Endothelial cell of umbilical vein (primary cell): ENCODE data around the gene DIP2A. TPM values are rescaled to one million over a fixed set of nuclear protein-coding genes. Genes with fewer than 3 reads are reported as not detected.

Experiments
- BruUV-seq: library from RNA; stranded (reverse); fragments of 400-500 nt; replicated peaks from 2 replicates; lab custom pipeline; 2021; lab: Mats Ljungman, UMichigan
- CTCF ChIA-PET: fragments of 300-600, 350-600 bp; sonication (Branson Sonifier 250); formaldehyde crosslinking; loops from one replicate; lab custom pipeline; 2021; ENCODE audit warnings: antibody characterized with exemption, inconsistent platforms; lab: Charles Lee
- POLR2A ChIA-PET: fragments of 300-600, 350-600 bp; sonication (Branson Sonifier 250); formaldehyde crosslinking; loops from one replicate; lab custom pipeline; 2021; ENCODE audit warnings: antibody characterized with exemption, inconsistent platforms; lab: Charles Lee
- DNase-seq: peaks from one replicate; pipeline ENCODE4 v3.0.0-alpha.2; 2011; ENCODE audit warnings: low read depth, low spot score
- FAIRE-seq: peaks from 2 replicates; lab custom pipeline; 2011; peaks lifted over from hg19 to GRCh38; lab: Jason Lieb, UNC
- H2AFZ ChIP-seq: 2 replicates; pipeline ENCODE4 v1.6.0; 2012; ENCODE audit warnings: low read depth, low read length, control low read depth, inconsistent platforms
- H3K27ac ChIP-seq: 2 replicates; pipeline ENCODE4 v1.5.1; 2011; ENCODE audit warnings: low read depth, mild to moderate bottlenecking, control low read depth, low read length, moderate library complexity; ENCODE audit not compliant: insufficient read depth
- H3K27me3 ChIP-seq, 2 experiments: 2 replicates each; pipeline versions ENCODE4 v1.6.0 to v1.6.1; 2011; ENCODE audit warnings: low read length in 2 of 2, mixed read lengths in 1 of 2; ENCODE audit not compliant: control insufficient read depth in 2 of 2, insufficient read depth in 2 of 2
- H3K36me3 ChIP-seq, 2 experiments: 2 replicates in 1 of 2; 3 replicates in 1 of 2; pipeline ENCODE4 v1.5.1; 2011; ENCODE audit warnings: low read length in 2 of 2, mild to moderate bottlenecking in 1 of 2, moderate library complexity in 1 of 2; ENCODE audit not compliant: control insufficient read depth in 2 of 2, insufficient read depth in 2 of 2; ENCODE audit errors: extremely low read depth in 1 of 2
- H3K4me1 ChIP-seq: 3 replicates; pipeline ENCODE4 v1.5.1; 2011; ENCODE audit warnings: mild to moderate bottlenecking, low read length; ENCODE audit not compliant: control insufficient read depth, insufficient read depth; ENCODE audit errors: extremely low read depth
- H3K4me2 ChIP-seq: 2 replicates; pipeline ENCODE4 v1.6.1; 2011; ENCODE audit warnings: low read length, control low read depth, mixed read lengths; ENCODE audit not compliant: insufficient read depth
- H3K4me3 ChIP-seq, 3 experiments: fragments of 200-600 bp in 1 of 3; sonication (generic), shearing (Covaris generic) in 1 of 3; replicated peaks in 1 of 3; 2 replicates each; pipeline ENCODE4 v1.5.1; 2011 to 2016; ENCODE audit warnings: control low read depth in 3 of 3, low read length in 3 of 3, mild to moderate bottlenecking in 2 of 3, inconsistent platforms in 1 of 3, low read depth in 1 of 3, moderate library complexity in 1 of 3; ENCODE audit not compliant: insufficient read depth in 1 of 3
- H3K79me2 ChIP-seq: 2 replicates; pipeline ENCODE4 v1.6.0; 2012; ENCODE audit warnings: low read length, inconsistent platforms; ENCODE audit not compliant: control insufficient read depth, insufficient read depth
- H3K9ac ChIP-seq: replicated peaks from 2 replicates; pipeline ENCODE3; 2011; ENCODE audit warnings: low read length, control low read depth; ENCODE audit not compliant: insufficient read depth; ENCODE audit errors: extremely low read depth
- H3K9me1 ChIP-seq: replicated peaks from 3 replicates; pipeline ENCODE4 v1.6.0; 2011; ENCODE audit warnings: mild to moderate bottlenecking, low read length; ENCODE audit not compliant: control insufficient read depth, insufficient read depth; ENCODE audit errors: extremely low read depth
- H3K9me3 ChIP-seq: replicated peaks from 2 replicates; pipeline ENCODE4 v1.5.1; 2012; ENCODE audit warnings: low read length, inconsistent platforms; ENCODE audit not compliant: control insufficient read depth, insufficient read depth
- H4K20me1 ChIP-seq: replicated peaks from 2 replicates; pipeline ENCODE3; 2011; ENCODE audit warnings: mild to moderate bottlenecking, low read length; ENCODE audit not compliant: control insufficient read depth, insufficient read depth; ENCODE audit errors: extremely low read depth
- CTCF ChIP-seq, 2 donors: IDR thresholded peaks; 1 replicate in 1 of 2; 2 replicates in 1 of 2; pipeline ENCODE4 v1.5.1; 2011; ENCODE audit warnings: low read length in 2 of 2, mild to moderate bottlenecking in 2 of 2, moderate library complexity in 2 of 2, control low read depth in 1 of 2, inconsistent platforms in 1 of 2, low read depth in 1 of 2; ENCODE audit not compliant: insufficient read depth in 1 of 2; ENCODE audit errors: extremely low read depth in 1 of 2
- EZH2 ChIP-seq: IDR thresholded peaks from 2 replicates; pipeline ENCODE4 v1.6.1; 2012; ENCODE audit warnings: borderline replicate concordance, low read depth, mild to moderate bottlenecking, moderate library complexity, low read length, inconsistent platforms; ENCODE audit not compliant: severe bottlenecking
- FOS ChIP-seq: IDR thresholded peaks from 2 replicates; pipeline ENCODE4 v1.6.1; 2011; ENCODE audit warnings: mild to moderate bottlenecking, low read length, moderate library complexity, borderline replicate concordance; ENCODE audit not compliant: insufficient read depth
- GATA2 ChIP-seq: IDR thresholded peaks from 2 replicates; pipeline ENCODE4 v1.7.0; 2011; ENCODE audit warnings: low read depth, mild to moderate bottlenecking, moderate library complexity, mixed read lengths, low read length; ENCODE audit not compliant: insufficient read length, insufficient read depth
- JUN ChIP-seq: IDR thresholded peaks from 2 replicates; pipeline ENCODE4 v1.6.1; 2011; ENCODE audit warnings: borderline replicate concordance, low read depth; ENCODE audit not compliant: insufficient read length, insufficient read depth
- MAX ChIP-seq: IDR thresholded peaks from 2 replicates; pipeline ENCODE4 v1.6.1; 2011; ENCODE audit not compliant: insufficient read depth, insufficient read length
- MYC ChIP-seq: IDR thresholded peaks from one replicate; pipeline ENCODE4 v1.6.1; 2011; ENCODE audit warnings: mild to moderate bottlenecking, low read depth, low read length
- POLR2A ChIP-seq: IDR thresholded peaks from 2 replicates; pipeline ENCODE4 v1.6.1; 2012; ENCODE audit warnings: low read depth, mild to moderate bottlenecking, control low read depth, low read length
- POLR2AphosphoS5 ChIP-seq: IDR thresholded peaks from 2 replicates; pipeline ENCODE4 v1.6.1; 2012; ENCODE audit warnings: low read depth, mild to moderate bottlenecking, control low read depth, low read length, moderate library complexity; ENCODE audit not compliant: insufficient read depth
- dilution Hi-C: fragments of 300-500 bp; cut with MboI; formaldehyde crosslinking; loops from one replicate; pipeline ENCODE4 v1.15.0; 2019; ENCODE audit warnings: low sequenced_read_pairs; ENCODE audit not compliant: extremely low pct_ligation_motif_present
- intact Hi-C: fragments of 100-400 bp; cut with micrococcal nuclease; formaldehyde crosslinking; loops from one replicate; pipeline ENCODE4 v1.10.0; 2022
- polyA plus RNA-seq, 4 experiments: library from polyadenylated mRNA; depleted of rRNA in 3 of 4; stranded (reverse) in 3 of 4; unstranded in 1 of 4; fragments of >200 nt; gene quantifications; 2 replicates each; pipeline versions ENCODE4 v1.2.1 to v1.2.3, GENCODE V29; 2011 to 2012; ENCODE audit warnings: missing spikeins in 1 of 4
- total RNA-seq: library from RNA; stranded (reverse); gene quantifications from 2 replicates; pipeline ENCODE4 v1.2.3, GENCODE V29; 2021

DIP2A gene
- total and polyA plus RNA-seq, 2 donors (not counting 3 experiments of a cell fraction or from before 2014, with no cell fraction given): 34.5 to 62.1 TPM

- Histone ChIP-seq H3K9me3 (no peaks in the 10 kb centered on the region), H3K4me1 (no peaks in the 10 kb centered on the region), H3K4me3 (no peak overlapping the region), H3K27me3 (no peaks in the 10 kb centered on the region), H3K9me1 (no peaks in the 10 kb centered on the region), H4K20me1 (no peaks in the 10 kb centered on the region), H3K27ac (no peak overlapping the region), H2AFZ (no peak overlapping the region), H3K79me2 (no peaks in the 10 kb centered on the region), H3K9ac (no peak overlapping the region), H3K4me2 (no peak overlapping the region), H3K36me3 (peaks cover 0 to 46% of the 10 kb centered on the region in 2 experiments)
- intact Hi-C loops: no loop called here
- DNase-seq (no peak), FAIRE-seq (no peak)
- ChIA-PET CTCF (no interaction called here), POLR2A (no interaction called here)
- dilution Hi-C loops: no loop called here
- TF ChIP-seq EZH2 (no peak), POLR2A (no peak), JUN (no peak), MYC (no peak), FOS (no peak), GATA2 (no peak), MAX (no peak), POLR2AphosphoS5 (no peak), CTCF (IDR thresholded peaks at IDR 0.05; ENCODE audit: extremely low read depth in 1 of 2, insufficient read depth in 1 of 2, low read depth in 1 of 2, low read length in 2 of 2) (no peak)
- no TSS peak for BruUV-seq
Measured at GRCh38 chr21:46542588-46543124, 84.0 kb downstream of the DIP2A start.
